Activated CD4-positive, alpha-beta T cell treated with anti-CD3 and anti-CD28 coated beads, Interleukin-2, amount 50 U/mL, for 24 hours (primary cell): ENCODE measurements around the gene MSI1.
A peak's percentile ranks its signal among the peaks of the same experiment; 100 is the strongest.
"Not testable (repeated sequence)": the region's sequence is repeated elsewhere in the genome, so short reads cannot be mapped to it uniquely, and the experiment has no call there.

Experiments used
- DNase-seq, 2 donors: peaks; one replicate each; pipeline ENCODE4 v3.0.0-alpha.2; 2020; ENCODE audit warnings: low read depth in 1 of 2, low spot score in 1 of 2

Gene MSI1

DNA sequence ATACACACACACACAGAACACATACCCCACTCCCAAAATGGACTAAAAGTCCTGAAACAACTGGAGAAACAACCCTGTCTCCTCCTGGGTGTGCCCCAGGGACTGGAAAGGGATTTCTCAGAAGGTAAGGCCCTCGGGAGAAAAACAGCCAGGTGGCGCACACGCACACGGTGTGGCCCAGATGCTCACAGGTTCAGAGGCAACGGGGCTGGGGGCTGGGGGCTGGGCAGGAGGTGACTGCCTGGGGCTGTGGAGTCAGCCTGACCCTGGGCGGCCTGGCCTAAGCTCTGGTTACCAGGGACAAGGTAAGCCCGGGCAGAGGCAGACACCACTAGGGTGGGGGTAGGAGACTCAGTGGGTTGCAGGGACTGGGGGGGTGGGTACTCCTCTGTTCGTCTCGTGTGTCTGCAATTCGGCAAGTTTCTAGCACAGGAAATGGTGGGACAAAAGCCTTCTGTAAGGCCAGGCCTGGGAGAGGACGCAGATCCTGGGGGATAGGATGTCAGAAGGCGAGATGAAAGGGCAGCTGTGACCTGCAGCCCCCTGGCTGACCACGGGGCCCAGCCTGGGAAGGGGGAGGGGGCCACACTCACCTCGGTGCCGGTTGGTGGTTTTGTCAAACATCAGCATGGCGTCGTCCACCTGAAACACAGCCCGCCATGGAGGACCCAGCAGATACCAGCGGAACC lies 10.4 kb downstream of the MSI1 start:
- no peak for DNase-seq

DNA sequence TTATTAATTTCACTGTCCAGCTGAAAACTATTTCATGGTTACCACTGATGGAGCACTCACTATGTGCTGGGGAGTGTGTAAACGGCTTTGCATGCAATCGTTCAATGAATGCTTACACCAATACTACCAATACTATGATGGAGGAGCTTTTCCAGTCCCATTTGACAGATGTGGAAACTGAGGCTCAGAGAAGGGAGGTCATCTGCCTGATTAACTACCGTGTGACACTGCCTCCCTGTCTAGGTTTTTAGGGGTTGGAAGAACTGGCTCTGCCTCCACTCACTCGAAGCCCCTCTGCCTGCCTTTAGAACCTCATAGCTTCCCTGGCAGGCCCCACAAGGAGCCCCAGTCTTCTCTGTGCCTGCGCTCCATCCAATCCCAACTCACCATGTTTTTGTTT lies 11.9 kb downstream of the MSI1 start:
- DNase-seq = no peak

DNA sequence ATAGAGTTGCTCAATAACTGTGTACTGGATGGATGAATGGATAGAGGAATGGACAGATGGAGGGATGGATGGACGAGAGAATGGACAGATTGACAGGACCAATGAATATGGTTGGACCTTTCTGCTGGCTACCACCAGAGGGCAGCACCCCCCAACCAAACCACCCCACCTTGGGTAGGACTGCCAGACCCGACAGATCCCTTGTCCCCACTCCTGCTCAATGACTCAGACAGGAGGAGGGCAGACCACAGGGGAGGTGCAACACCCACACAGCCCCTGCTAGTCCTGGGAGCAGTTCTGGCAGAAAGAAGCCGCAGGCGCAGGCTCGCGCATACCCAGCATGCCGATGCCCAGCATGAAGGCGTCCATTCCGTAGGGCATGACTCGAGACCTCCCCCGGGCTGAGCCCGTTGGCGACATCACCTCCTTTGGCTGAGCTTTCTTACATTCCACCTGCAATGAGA lies 12.4 kb downstream of the MSI1 start:
- peak; percentile 57 to 73 for DNase-seq

DNA sequence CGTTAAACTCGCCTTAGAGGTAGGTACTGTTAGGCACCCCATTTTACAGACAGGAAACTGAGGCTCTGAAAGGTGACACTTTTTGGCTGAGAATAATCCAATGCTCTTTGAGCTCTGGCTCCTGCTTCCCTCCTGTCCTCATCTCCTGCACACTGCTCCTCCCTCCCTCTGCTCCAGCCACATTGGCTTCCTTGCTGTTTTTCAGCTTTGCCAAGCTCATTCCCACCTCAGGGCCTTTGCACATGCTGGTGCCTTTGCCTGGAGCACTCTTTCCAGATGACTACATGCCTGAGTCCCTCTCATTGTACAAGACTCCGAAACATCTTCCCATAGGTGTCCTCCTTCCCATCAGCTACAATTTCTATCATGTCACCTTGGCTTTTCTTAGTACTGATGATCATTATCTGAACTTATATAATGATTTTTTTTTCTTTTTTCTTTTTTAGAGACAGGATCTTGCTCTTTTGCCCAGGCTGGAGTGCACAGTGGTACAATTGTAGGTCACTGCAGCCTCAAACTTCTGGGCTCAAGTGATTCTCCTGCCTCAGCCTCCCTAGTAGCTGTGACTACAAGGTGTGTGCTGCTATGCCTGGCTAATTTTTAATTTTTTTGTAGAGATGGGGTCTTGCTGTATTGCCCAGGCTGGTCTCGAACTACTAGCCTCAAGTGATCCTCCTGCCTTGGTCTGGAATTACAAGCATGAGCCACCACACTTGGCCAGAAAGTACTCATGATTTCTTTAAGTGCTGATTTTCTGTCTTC lies 15.2 kb downstream of the MSI1 start:
- DNase-seq = no peak

DNA sequence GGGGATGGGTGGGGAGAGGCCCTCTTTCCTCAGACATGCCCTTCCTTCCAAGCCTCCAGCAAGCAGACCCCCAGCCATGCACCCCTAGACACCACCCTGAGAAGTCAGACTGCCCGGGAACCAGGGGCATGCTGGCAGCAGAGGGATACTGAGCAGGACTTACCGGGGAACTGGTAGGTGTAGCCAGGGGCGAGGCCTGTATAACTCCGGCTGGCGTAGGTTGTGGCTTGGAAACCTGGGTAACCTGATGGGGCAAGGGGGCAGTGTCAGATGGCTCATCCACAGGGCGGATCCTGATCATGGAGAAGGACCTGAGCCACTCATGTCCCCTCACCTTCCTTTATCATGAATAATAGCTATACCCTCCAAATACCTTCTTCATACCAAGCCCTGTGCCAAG lies 15.8 kb downstream of the MSI1 start:
- no peak for DNase-seq

DNA sequence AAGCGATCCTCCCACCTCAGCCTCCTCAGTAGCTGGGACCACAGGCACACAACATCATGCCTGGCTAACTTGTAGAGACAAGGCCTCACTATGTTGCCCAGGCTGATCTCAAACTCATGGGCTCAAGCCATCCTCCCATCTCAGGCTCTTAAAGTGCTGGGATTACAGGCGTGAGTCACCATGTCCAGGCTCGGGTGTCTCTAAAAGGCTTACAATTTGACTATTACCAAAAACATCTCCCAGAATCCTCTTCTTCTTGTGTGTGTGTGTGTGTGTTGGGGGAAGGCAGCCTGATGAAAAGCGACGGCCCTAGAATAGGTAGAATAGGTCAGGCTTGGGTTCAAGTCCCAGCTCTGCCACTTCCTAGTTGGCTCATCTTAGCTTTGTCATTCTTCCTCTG lies 16.8 kb downstream of the MSI1 start:
- DNase-seq = no peak

DNA sequence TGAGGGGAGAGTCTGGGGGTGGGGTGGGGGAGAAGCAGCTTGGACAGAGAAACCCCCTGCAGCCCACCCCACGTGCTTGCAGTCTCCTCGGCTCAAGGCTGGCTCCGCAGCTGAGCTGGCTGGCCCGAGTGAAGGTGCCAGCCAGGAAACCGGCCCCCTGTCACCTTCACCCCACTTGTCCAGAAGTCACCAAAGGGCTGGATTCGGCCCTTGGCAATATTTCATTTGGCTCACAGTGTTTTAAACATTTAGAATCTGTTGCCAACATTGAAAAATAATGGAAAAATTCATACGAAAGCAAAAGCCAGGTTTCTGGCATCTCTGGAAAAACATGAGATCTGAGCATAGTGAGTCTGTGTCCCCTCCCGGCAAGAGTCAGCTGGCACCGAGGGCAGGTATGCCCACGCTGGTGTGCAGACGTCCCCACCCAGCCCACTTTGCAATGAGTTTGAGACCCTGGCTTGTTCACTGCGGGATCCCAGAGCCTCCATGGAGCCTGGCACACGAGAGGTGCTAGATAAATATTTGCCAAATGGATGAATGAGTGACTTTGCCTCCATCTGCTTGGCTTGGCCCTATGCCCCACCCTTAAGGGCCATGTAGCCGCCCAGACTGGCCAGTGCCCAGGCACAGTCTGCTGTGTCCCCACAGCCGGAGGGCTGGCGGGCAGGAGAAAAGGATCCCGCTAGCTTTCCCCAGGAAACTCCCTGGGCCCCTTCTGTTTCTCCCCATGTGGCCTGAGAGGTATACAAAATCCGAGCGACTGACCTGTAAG lies 18.2 kb downstream of the MSI1 start:
- no peak for DNase-seq

DNA sequence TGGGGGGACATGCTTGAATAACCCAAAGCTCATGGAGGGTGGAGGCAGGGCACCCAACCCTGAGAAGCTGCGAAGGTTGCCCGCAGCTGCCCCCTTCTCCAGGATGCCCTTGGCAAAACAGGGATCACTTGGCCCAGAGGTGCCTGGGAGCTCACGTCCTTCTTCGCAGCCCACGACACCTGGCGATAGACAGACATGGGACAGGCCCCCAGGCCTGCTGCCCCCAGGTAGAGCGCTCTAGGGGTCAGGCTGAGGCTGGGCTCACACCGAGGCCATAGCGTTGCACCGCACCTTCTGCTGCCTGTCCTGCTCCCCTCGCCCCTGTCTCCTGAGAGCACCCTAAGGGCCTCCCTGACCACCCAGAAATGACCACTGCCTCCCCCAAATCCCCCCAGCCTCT lies 21.2 kb downstream of the MSI1 start:
- DNase-seq = no peak

DNA sequence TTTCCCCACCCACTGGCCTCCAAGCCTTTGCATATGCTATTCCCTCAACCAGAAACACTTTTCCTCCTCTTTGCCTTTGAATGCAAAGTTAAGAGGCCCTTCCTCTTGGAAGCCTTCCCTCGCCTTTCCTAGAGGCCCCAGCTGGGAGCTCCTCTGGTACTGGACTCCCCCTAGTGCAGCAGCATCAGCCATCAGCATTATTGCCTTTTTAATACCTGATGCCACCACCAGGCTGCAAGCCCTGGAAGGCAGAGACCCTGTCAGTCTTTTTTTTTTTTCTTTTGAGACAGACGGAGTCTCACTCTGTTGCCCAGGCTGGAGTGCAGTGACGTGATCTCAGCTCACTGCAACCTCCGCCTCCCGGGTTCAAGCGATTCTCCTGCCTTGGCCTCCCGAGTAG lies 22.3 kb downstream of the MSI1 start:
- DNase-seq = no peak

DNA sequence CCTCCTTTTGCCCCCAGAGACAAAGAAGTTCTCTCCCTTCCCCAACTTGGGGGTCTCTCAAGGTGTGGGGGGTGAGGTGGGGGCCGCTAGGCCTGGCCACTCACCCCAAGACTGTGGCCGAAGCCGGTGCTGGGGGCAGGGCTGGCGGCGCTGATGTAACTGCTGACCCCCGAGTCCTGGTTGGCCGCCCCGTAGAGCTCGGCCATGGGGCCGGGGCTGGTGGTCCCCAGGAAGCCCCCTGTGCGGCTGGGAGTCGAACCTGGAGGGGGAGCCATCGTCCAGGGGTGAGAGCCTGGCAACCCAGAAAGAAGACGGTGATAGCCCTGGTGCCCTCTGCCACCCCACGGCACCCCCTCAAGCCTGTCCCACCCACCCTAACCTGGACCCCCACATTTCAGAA lies 22.9 kb downstream of the MSI1 start:
- no peak for DNase-seq

DNA sequence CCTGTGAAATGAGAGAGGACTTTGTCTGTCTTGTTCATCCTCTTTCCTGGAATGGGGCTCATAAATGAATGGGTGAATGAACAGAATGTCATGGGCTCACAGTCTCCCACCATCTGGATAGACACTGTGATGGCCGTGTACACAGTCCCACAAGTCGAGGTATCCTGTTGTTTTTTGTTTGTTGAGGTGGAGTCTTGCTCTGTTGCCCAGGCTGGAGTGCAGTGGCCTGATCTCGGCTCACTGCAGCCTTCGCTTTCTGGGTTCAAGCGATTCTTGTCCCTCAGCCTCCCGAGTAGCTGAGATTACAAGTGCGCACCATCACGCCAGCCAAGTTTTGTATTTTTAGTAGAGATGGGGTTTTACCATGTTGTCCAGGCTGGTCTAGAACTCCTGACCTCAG lies 25.3 kb downstream of the MSI1 start:
- no peak for DNase-seq

DNA sequence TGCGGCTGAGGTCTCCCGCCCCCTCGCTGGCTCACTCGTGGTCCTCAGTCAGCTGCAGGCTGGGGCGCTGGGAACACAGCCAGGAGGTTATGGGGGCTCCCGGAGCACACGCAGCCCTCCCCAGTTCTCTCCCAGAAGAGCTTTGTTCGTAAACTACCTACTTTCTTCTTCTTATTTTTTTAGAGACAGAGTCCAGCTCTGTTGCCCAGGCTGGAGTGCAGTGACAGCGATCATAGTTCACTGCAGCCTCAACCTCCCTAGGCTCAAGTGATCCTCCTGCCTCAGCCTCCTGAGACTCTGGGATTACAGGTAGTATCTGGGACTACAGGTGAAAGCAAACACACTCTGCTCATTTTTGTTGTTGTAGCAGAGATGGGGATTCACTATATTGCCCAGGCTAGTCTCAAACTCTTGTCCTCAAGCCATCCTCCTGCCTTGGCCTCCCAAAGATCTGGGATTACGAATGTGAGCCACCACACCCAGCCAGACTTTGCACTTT lies 25.9 kb downstream of the MSI1 start:
- DNase-seq = no peak

DNA sequence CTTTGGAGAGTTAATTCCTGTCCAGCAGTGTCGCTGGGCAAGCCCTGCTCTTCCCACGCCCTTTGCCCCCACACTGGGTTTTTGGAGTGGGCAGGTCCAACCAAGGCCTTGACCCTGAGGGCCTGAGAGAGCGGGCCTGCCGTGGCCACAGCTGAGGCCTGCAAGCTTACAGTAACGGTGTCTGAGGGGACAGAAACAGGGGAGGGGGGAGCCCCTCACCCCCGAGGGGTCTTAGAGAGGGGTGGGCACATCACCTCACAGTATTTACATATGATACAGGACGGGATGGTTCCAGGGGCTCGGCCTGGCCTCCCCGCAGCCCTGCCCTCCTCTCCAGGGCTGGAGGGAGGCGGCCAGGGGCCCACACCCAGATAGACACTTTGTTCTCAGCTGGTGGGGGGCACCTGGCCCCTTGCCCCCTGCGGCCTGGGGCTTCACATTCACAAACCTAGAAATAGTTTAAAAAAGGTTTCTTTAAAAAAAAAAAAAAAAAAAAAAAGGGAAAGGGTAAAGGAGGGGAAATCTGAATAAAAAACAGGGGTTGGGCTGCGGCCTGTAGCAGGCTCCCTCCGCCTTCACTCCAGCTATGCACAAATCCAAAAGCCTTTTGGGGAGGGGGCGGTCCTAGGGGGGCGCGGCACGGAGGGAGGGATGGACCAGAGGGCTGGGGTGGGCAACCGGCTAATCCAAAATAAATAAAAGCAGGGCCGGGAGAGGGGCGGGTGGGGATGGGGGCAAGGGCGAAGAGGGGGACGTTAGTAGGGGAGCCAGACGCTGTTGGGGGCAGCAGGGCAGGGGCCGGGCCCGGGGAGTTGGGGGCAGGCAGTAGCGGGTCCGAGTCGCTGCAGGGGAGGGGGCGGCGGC lies 26.6 kb downstream of the MSI1 start:
- no peak for DNase-seq

DNA sequence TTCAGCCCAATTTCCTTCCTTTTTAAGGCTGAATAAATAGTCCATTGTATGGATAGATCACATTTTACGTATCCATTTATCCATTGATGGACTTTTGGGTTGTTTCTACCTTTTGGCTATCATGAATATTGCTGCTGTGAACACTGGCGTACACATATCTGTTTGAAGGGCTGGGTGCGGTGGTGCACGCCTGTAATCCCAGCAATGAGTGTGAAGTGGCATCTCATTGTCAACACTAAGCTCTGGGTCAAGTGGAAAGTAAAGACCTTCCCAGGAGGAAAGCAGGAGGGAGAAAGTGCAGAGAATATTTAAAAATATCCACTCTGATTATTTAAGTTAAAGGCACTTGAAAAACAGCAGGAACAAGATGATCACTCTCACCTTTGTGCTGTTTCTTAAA lies 29.7 kb downstream of the MSI1 start:
- no peak for DNase-seq

DNA sequence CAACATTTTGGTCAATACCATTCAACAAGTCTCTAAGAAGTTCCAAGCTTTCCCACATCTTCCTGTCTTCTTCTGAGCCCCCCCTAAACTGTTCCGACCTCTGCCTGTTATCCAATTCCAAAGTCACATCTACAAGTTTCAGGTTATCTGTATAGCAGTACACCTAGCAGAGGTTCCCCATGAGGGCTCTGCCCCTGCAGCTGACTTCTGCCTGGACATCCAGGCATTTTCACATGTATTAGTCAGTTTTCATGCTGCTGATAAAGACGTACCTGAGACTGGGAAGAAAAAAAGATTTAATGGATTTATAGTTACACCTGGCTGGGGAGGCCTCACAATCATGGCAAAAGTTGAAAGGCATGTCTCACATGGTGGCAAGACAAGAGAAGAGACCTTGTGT lies 31.2 kb downstream of the MSI1 start:
- no peak for DNase-seq

DNA sequence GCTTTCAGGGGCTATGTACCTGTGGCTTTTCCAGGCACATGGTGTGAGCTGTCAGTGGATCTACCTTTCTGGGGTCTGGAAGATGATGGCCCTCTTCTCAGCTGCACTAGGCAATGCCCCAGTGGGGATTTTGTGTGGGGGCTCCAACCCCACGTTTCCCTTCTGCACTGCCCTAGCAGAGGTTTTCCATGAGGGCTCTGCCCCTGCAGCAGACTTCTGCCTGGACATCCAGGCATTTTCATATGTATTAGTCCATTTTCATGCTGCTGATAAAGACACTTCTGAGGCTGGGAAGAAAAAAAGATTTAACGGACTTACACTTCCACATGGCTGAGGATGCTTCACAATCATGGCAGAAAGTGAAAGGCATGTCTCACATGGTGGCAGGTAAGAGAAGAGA lies 32.6 kb downstream of the MSI1 start:
- not testable (repeated sequence) for DNase-seq

DNA sequence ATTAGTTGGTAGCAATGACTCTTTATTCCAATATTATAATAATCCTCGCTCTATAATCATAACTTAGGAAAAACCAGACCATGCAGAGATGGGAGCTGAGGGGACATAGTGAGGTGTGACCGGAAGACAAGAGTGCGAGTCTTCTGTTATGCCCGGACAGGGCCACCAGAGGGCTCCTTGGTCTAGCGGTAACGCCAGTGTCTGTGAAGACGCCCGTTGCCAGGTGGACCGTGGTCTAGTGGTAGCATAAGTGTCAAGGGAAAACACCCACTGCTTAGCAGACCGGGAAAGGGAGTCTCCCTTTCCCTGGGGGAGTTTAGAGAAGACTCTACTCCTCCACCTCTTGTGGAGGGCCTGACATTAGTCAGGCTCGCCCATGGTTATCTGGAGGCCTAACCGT lies 33.5 kb downstream of the MSI1 start:
- not testable (repeated sequence) for DNase-seq

DNA sequence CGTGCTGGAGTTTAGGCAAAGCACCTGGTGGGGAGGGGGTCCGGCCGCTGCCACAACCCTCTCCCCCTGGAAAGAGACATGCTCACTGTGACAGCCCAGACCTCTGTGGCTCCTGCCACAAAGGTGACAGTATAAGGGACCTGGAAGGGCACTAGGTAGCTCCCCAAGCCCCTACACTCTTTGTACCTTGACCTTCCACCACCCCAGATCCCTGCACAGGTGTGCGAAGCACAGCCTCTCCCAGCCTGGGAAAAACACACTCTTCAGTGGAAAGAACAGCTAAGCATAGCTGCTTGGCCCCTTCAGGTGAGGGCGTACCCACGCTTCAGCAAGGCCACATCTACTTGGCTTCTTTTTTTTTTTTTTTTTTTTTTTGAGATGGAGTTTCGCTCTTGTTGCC lies 36.4 kb downstream of the MSI1 start:
- DNase-seq = no peak

DNA sequence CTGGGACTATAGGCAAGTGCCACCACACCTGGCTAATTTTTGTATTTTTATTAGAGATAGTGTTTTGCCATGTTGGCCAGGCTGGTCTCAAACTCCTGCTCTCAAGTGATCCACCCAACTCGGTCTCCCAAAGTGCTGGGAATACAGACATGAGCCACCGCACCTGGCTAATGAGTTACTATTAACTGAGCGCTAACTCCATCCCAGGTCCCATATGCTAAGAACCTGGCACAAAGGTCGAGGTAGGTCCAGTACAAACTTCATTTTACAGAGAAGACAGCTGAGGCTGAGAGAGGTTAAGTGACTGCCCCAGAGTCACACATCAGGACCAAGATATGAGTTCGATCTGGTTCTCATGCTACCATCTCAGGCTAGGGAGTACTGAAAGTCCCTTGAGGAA lies 36.9 kb downstream of the MSI1 start:
- no peak for DNase-seq

DNA sequence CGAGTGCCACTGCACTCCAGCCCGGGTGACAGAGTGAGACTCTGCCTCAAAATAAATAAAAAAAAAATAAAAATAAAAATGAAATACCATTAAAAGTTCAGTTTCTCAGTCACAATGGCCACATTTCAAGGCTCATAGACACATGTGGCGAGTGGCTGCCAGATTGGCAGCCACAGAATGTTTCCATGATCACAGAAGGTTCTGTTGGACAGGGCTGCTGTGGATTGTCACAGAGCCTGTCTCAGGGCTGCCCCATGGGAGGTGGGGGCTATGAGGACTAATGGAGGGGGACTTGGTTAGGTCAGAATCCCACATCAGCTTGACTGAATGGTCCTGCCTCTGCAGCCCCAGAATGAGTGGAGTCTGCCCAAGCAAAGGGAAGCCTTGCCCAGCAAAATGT lies 37.6 kb downstream of the MSI1 start:
- no peak for DNase-seq

DNA sequence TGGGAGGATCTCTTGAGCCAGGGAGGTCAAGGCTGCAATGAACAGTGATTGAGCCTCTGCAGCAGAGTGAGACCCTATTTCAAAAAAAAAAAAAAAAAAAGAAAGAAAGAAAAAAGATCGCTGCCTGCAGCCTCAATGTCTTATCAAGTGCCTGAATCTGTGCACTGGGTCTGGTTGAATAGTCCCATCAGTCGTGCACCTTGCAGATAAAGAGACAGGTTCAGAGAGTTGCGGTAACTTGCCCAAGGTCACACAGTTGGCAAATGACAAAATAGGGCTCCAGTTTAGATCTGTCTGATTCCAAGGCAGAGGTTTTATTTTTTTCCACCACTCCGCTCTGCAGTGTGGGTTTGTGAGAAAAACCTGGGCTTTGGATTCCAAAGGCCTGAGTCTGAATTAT lies 40.7 kb downstream of the MSI1 start:
- DNase-seq = no peak
